GM19463 (cell line): Measurements from ENCODE around the gene TPPP2.

Source experiments
- ATAC-seq: cut with Tn5 transposase; IDR thresholded peaks from one replicate; pipeline ENCODE4 v1.9.1; 2021; ENCODE audit warnings: mild to moderate bottlenecking, moderate library complexity; ENCODE audit not compliant: unreplicated experiment

TPPP2 gene

DNA sequence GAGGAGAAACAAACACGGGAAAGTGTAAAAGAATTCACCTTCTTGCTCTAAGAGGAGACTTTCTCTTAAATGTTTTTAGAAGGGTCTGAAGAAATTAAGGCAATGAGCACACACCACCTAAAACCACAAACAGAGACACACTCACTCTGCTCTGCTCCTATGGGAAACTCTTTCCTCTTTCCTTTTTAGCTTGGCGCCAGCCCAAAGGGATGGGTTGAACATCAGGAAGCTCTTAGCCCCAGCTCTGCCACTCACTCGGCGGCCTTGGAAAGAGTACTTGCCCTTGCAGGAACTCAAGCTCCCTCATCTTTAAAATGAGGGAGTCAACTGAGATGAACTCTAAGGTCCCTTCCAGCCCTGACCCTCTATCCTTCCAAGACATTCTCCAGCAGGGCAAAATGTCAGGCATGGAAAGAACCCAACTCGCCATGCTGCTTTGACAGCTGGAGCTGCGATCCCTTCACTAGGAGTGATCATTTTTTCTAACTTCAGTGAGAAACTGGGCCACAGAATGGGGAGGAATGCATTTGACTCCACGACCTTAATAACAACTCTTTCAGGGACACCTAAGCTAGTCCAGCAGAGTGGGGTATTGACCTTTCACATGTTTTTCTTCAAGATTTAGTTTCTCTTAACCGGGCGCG is 26.6 kb downstream of the TPPP2 start:
- no peak for ATAC-seq

DNA sequence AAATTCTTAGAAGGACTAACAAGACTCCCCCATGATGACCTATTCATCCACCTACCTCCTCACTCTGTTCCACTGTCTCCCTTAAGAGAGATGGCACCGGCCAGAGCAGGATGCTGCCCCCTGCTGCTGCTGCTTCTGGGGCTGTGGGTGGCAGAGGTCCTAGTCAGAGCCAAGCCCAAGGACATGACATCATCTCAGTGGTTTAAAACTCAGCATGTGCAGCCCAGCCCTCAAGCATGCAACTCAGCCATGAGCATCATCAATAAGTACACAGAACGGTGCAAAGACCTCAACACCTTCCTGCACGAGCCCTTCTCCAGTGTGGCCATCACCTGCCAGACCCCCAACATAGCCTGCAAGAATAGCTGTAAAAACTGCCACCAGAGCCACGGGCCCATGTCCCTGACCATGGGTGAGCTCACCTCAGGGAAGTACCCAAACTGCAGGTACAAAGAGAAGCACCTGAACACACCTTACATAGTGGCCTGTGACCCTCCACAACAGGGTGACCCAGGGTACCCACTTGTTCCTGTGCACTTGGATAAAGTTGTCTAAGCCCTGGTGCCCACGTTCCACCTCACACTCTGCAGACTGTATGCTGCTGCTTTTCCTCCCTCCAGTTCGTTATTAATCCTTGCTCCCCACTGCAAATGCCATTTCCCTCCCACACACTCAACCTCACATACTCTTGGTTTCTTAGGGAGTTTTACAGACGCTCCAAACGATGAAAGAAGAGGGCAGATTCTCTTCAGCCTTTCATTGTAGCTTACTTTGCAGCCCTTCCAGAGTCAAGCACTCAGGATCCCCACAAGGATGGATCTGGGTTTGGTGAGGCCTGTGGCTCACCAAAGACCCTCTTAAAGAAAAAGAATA is 28.0 kb downstream of the TPPP2 start, which contains the start of gene RNASE8:
TSS of gene RNASE8 (plus strand) at position 20 of the 873 bp plus-strand sequence. CDS start at position 91, 71 bp downstream.
- ATAC-seq = no peak

DNA sequence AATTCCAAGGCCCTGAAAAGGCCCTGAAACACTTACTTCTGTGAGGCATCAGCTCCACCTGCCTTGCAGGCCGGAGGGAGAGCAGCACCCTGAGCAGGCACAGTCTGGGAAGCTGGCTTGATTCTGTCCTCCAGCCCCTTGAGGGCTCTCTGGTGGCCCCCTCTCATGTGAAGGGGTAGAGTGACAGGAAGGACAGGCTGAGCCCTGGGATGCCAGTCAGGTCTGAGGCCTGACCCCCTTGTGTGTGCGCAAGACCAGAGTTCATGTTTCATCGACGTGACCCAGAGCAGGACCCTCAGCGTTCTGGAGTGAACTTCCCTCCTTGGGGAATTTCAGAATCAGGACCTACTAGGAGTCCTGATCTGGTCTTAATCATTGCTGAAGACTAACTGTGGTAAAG is 28.9 kb downstream of the TPPP2 start:
- ATAC-seq = no peak

DNA sequence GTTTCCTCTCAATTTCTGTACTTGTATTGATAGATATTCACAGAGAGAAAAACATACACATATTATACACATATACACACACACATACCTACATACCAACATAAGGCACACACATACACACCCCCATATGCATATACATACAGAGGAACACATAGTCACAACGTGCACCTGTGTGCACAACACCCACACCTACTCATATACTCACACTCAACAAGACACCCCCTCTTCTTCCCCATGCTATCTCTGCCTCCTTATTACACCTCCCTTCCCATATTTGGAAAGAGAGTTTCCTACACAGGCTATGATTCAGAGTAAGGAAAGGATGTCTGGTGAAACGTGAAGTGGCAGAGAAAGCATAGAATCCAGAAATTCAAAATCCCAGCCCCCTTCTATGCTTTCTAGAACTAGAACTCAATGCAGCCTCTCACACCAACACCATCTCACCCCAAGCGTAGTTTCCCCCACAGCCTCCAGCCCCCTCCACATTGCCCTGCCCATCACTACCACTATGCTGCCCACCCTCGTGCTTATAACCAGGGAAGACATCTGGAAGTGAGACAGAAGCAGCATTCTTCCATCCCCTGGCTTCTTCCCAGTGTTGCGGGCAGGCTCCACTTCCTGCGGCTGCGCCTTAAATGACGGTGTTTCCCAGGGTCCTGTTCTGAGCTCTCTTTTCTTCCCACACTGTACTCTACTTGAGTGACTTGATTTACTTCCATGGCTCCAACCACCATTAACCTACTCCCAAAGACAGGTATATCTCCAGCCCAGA is 30.0 kb downstream of the TPPP2 start:
- no peak for ATAC-seq

DNA sequence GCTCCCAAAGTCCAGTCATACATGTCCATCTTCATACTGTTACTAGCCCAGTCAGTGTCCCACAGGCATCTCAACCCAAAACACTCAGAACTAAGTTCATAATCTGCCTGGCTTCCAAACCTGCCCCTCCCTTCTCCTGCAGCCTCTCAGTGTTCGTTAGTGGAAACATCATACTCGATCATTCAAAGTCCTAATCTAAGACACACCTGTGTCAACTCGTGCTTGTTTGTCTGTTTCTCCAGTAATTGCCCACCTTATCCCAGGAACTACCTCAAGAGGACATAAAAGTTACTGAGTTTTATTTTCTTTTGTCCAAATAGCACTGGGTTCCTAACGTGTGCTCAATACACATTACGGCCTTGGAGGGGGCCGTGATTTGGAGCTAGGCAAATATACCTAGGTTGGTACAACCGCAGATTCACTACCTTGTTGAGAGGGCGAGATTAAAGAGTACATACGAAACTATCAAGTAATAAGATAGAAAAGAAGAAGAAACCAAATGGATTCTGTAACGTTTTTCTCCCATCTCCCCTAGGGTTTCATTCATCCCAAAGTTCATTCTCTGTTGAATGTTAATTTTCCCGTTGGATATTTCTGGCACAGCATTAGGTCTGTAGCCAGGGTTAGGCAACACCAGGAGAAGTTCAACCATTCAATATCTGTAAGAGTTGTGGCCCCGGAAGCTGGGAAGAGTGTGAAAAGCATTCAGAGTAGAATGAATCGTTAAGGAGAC is 30.8 kb downstream of the TPPP2 start:
- no peak for ATAC-seq

DNA sequence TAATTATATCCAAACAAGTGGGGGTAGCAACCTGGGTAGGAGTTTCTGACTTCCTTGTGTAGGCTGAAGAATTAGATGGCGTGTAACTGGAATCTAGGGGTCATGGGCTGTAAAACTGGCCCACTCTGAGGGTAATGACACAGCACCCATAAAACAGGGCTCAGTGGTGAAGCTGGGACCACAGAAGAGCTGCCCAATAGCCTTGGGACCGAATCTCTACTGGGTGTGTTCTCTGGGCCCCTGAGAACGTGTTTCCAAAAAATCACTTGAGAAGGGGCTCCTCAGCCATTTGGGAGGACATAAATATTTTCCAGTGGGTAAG is 31.3 kb downstream of the TPPP2 start:
- no peak for ATAC-seq

DNA sequence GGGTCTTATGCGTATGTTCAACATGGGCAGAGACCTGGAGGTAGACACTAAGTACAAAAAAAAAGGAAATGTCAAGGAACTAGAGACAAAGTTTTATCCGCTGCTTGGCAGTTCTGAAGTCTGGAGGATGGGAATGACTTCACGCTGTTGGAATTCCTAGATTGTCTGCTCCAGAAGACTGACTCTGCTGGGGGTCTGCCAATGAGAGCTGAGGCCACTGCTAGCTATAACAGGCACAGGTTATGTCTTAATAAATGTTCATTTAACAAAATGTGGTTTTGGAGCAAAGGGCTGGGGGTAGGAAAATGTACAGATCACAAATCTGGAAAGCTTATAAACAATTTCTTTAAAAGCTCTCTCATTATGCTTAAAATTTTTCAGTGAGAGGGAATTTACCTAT is 33.5 kb downstream of the TPPP2 start:
- no peak for ATAC-seq

DNA sequence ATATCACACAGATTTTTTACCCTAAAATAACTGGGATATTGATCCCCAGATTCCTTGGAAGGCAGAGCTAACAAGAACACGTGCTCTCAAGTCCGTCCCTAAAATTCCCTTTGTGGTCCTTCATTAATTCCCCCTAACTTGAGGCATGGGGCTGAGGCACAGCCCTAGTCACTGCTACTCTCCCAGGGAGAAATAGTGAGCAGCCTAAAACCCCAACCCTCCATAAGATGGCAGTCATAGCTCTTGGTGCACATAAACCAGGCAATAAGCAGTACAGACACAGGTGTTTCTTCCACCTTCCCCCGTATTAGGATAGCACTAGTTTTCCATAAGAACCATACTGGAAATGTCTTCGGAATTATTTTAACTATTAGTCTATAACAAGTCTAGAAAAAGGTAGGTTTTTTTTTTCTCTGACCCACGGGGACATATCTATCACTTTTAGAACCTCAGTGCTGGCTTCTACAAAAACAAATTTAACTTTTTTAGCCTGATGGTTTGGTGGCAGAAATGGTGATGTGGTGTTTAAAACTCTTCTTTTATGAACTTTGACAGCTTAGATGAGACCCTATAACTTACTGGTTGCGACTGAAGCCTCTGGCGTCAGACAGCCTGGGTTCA is 37.0 kb downstream of the TPPP2 start:
- no peak for ATAC-seq

DNA sequence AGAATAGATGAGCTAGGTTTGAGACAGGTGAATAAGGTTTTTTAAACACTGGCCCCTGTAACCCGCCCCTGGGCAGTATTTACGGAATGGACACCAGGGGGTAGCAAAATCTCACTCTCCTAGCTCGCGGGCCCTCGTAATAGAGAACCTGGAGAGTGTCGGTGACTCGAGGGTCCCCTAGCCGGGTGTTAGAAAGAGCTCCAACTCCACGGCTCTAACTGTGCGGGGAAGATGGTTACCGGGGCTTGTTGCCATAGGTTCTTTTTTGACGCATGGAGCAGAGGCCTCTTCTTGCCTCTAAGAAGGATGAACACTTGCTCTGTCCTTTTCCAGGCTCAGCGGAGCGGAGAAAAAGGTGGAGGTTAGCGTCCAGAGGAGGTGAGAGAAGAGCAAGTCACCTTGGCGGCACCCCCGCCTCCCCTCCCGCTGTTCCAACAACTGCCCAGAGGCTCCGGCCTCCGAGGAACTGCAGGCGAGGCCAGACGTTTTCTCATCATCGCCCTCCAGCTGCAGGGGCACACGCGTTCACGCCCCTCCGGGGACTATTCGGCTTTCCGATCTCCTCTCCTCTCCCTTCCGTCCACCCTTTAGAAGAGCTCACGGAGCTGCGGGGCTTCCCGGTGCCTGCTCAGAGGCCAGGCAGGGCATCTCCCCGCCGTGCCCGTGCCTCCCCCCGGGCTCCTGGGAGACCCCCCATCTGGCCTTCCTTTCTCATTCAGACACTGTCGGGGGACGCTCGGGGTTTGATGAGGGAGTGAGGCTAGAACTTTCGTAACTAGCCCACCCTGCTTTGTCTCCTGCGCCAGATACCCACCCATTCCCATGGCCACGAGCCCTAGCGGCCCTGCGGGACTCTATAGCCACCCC is 38.7 kb downstream of the TPPP2 start:
- ATAC-seq = no peak

DNA sequence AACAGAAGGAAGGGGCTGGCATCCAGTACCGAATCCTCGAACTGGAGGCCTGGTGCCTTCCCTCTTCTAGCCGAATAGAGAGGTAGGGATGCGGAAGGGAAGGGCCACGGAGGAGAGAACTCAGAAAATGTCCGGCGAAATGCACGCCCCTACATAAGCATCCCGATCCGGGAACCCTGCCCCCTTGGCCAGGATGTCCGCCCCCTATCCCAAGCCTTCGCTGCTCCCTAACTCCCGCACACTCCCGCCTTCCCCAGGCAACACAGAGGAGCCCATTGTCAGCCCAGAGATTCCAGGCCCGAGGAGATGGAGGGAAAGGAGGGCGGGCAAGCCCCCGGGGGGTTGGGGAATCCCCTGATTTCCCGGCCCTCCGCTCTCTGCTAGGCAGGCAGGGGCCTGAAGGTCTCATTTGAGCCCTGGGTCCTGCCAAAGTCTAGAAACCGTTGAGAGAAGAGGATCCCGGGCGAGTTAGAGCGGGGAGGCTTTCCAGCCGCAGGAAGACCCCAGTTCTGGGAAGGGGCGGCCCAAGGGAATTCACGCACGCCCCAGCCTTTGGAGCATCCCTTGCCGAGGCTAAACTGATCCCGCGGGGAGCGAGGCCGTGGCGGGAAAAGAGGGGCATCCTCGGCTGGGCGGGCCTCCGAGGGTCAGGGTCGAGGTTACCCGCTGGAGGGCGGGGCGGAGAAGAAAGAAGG is 39.5 kb downstream of the TPPP2 start:
- no peak for ATAC-seq

DNA sequence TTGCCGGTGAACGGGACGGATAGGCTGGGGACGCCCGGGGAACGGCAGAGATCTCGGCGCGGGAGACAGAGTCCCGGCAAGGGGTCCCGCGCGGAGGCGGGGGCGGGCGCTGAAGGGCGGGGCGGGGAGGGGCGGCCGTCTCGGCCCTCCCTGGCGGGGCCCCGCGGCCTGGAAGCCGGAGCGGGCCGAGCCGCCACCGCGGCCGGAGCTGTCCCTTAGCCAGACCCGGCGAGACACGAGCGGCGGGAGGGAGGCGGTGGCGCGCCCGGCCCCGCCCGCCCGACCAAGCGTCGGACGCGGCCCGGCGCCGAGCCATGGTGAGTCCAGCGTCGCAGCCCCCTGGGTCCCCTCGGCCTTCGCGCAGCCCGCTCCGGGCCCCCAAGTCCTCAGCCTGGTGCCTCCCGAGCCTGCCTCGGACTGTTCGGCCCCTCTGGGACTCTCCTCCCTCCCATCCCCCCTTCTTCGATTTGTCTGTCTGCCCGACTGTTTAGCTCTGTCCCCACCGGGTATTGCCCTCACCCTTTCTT is 40.1 kb downstream of the TPPP2 start, which contains the start of gene ARHGEF40:
TSS of gene ARHGEF40 (plus strand) at position 222 of the 527 bp plus-strand sequence. CDS start at position 315, 93 bp downstream.
- ATAC-seq = no peak

DNA sequence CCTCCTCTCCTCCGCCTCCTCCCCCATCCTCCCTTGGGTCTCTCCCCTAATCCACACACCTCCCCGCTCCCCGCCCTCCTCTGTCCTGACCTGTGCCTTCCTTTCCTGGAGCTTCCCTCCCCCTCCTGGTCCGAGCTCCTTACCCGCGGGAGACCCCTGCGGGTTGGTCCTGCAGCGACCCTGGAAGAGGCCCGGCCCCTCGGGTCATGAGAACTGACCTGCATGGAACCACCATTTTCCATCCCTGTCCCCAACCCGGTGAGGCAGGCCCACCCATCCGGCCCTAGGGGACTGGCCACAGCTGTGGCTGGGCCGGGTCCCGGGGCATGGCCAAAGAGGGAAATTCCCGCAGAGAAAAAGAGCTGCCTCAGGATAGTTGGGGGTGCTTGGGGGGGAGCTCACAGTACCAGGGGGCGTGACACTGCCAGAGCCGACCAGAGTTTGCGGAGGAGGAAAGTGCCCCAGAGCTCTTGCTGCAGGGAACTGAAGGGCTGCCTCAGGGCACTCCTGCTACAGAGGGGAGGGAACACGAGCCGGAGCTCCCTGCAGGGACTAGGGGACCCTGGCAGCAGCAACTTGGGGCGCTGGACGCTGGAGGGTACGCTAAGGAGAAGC is 40.7 kb downstream of the TPPP2 start:
- ATAC-seq = peak; percentile 8

DNA sequence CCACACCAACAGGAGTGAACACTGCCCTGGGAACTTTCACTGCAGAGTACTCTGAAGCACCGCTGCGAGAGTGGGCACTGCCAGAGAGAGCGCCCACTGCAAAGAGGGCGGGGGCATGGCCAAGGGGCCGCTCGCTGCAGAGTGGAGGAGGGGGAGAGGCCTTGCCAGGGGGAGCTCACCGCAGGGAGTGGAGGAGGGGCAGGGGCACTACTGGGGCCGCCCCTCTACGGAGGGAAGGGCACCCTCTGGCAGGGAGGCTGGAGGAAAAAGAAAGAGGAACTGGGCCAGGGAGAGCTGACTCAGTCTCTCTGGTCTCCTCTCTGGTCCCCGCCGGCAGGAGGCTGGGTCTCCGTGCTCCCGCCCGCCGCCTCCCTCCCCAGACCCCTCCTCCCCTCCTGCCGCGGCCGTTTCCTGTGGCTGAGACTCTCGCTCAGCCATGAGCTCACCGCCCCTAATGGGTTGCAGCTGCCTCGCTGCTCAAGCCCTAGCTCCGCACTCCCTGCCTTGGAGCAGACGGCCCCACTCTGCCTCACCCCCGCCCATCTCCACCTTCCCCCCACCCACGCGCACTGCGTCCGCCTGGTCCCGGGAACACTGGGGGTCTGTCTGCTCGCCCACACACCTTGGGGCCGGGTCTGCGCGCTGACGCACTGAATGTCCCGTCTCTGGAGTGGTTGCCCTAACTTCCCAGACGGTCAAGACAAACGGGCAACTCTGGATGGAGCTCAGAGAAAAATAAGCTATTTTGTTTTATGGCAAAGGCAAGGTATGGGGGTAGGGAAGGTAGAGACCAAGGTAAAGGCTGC is 41.4 kb downstream of the TPPP2 start:
- peak; percentile 84 for ATAC-seq

DNA sequence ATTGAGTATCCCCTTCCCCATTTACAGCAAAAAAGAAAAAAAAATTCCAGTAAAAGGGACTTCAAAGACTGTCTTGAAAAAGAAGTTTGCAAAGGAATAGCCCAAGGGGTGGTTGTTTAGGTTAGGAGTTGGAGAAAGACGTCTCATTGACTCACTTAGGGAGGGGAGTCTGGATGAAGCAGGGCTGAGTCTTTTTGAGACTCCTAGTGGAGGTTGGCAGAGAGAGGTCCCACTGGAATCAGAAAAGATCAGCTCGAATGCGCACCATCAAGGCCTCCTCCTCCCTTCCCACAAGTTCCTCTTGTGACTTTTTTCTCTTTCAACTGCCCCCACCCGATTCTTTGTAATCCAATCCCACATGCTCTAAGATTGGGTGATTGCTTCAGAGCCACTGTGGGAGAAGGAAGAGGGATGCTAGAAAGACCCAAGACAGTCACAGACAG is 42.0 kb downstream of the TPPP2 start:
- ATAC-seq = no peak

DNA sequence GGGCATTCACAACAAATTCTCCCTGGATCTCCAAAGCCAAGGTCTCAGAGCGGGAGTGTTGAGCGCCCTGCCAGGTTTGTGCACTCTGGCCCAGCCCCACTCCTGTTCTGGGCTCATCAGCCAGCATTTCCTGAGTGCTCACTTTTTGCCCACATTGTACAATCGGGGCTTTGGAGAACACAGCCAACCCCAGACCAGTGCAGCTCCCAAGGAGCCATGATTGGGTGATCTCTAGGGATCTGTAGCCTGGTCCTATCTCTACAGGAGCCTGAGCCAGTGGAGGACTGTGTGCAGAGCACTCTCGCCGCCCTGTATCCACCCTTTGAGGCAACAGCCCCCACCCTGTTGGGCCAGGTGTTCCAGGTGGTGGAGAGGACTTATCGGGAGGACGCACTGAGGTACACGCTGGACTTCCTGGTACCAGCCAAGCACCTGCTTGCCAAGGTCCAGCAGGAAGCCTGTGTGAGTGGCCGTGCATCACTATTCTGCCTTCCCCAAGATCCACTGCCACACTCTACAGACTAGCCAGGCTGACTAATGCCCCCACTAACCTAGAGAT is 42.8 kb downstream of the TPPP2 start:
- no peak for ATAC-seq

DNA sequence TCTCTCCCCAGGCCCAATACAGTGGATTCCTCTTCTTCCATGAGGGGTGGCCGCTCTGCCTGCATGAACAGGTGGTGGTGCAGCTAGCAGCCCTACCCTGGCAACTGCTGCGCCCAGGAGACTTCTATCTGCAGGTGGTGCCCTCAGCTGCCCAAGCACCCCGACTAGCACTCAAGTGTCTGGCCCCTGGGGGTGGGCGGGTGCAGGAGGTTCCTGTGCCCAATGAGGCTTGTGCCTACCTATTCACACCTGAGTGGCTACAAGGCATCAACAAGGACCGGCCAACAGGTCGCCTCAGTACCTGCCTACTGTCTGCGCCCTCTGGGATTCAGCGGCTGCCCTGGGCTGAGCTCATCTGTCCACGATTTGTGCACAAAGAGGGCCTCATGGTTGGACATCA is 43.9 kb downstream of the TPPP2 start:
- no peak for ATAC-seq
